ENCODE results near the gene CCDC30.

CCDC30 gene

DNA sequence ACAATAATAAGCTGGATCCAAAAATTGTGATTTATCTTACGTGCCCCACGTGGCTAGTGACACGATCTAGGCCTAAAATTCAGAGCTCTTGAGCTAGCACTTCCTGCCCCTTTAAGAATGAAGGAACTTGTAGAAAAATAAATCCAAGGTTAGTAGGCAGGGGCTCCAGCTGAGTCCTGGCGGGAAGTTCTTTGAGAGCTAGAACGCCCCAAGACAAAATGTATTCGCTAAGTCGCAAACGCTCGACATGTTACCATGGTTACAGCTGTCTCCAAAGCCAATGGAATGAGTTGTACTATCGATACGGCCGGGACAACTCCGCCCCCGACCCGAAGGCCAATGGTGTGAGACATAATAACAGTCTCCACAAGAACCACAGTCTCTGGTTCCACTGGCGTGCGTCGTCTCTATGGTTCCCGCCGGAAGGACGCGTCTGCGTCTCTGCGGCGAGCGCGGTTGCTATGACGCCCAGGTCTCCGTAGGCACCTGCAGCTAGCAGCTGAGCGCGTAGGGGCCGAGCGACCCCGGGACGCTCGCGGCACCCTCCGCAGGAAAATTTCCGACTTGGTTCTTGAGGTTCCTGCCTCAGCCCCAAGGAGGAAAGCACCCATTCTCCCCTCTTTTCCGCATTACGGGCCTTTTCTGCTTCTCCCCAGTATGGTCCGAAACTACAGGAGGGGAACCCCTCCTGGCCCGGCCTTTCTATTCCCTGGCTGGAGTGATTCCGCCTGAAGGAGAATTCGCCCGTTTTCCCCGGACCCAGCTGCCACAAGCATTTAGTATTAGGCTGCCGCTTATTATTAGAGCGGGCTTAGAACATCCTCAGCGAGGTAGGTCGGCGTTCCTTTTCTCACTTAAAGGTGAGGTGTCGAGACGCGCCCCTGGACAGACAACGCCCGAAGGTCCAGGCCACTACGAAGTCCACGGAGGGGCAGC is at the start of gene CCDC30:
Gene CCDC30, plus strand, starts transcription at position 459 of the 936 bp plus-strand sequence. CDS start 17,266 bp downstream, outside the sequence.
- Mint-ChIP-seq H3K4me1 (peaks cover 37% of the 10 kb centered on the region), H3K27ac (ENCODE audit: low read depth) (peak within 1 kb of the TSS; percentile 88), H3K27me3 (no peaks in the 10 kb centered on the region), H3K9me3 (no peaks in the 10 kb centered on the region), H3K4me3 (peak within 1 kb of the TSS; percentile 78), H3K36me3 (ENCODE audit: insufficient read depth) (peaks cover 33% of the 10 kb centered on the region)
- peak; percentile 81 to 98 for DNase-seq (ENCODE audit: low spot score in 2 of 2)
- ATAC-seq (replicated peaks; ENCODE audit: extremely low read depth, poor library complexity, severe bottlenecking), result peak; percentile 98

DNA sequence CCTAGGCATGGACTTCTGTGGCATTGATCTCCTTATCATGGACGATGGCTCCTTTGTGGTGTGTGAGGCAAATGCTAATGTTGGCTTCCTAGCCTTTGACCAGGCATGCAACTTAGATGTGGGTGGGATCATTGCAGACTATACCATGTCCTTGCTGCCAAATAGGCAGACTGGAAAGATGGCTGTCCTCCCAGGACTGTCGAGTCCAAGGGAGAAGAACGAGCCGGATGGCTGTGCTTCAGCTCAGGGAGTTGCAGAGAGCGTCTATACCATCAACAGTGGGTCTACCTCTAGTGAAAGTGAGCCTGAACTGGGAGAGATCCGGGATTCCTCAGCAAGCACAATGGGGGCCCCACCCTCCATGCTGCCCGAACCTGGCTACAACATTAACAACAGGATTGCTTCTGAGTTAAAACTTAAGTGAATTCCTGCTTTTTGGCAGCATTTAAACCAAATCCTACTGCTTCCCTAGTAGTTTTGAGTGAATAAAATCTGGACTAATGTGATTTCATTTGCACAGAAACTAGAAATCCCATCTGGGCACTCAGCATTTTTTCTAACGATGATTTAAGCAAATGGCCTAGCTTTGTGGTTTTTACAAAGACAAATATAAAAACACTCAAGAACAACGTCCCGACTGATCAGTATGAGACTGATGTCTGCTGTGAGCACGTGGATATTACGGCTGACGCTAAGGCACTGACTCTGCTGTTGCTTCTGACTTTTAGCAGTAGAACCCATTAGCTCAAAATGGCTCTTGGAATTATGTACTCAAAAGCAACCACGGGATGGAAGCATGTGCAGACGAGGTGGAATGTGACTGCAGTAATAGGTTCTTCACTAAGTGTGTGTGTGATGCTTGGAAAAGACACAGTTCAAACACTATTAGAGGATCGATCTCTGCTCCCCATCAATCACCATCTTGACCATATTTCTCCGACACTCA is 48.3 kb upstream of the CCDC30 start:
- no peak for DNase-seq (ENCODE audit: low spot score in 2 of 2)
- no peaks in the 10 kb centered on the region for H3K36me3 Mint-ChIP-seq (ENCODE audit: insufficient read depth)
- no peaks in the 10 kb centered on the region for H3K9me3 Mint-ChIP-seq
- ATAC-seq (replicated peaks; ENCODE audit: extremely low read depth, poor library complexity, severe bottlenecking), result no peak
- H3K27me3 Mint-ChIP-seq, result peaks cover 44% of the 10 kb centered on the region
- H3K27ac Mint-ChIP-seq (ENCODE audit: low read depth), result no peak overlapping the region
- no peak overlapping the region for H3K4me3 Mint-ChIP-seq
- no peaks in the 10 kb centered on the region for H3K4me1 Mint-ChIP-seq

GRCh38 chr1:42417166-42417565 is 45.9 kb upstream of the CCDC30 start:
- no peaks in the 10 kb centered on the region for H3K9me3 Mint-ChIP-seq
- H3K27me3 Mint-ChIP-seq, result peaks cover 50% of the 10 kb centered on the region
- ATAC-seq (replicated peaks; ENCODE audit: extremely low read depth, poor library complexity, severe bottlenecking), result no peak
- H3K4me1 Mint-ChIP-seq, result no peaks in the 10 kb centered on the region
- H3K27ac Mint-ChIP-seq (ENCODE audit: low read depth), result no peak overlapping the region
- H3K36me3 Mint-ChIP-seq (ENCODE audit: insufficient read depth), result no peaks in the 10 kb centered on the region
- DNase-seq (ENCODE audit: low spot score in 2 of 2), result no peak
- H3K4me3 Mint-ChIP-seq, result no peak overlapping the region

DNA sequence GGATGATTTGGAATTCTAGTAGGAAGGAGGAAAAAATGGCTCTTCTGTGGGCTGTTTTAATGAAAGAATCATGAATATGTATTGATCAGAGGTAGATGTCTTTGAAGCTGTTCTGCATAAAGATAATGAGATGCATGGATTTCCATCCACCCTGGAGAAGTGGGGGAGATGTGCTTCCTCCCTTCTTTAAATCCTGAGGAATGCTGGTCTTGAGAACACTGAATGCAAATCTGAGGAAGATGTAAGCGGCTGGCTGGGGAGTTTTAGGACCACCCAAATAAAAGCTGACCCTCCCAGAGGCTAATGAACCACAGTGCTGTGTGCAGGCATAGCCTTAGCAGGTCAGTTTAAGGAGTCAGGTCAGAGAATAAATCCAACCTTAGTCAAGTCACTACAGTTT is 44.6 kb upstream of the CCDC30 start:
- DNase-seq (ENCODE audit: low spot score in 2 of 2), result no peak
- Mint-ChIP-seq H3K4me1 (no peaks in the 10 kb centered on the region), H3K27ac (ENCODE audit: low read depth) (no peak overlapping the region), H3K27me3 (peaks cover 50% of the 10 kb centered on the region), H3K9me3 (no peaks in the 10 kb centered on the region), H3K36me3 (ENCODE audit: insufficient read depth) (no peaks in the 10 kb centered on the region), H3K4me3 (no peak overlapping the region)
- ATAC-seq (replicated peaks; ENCODE audit: extremely low read depth, poor library complexity, severe bottlenecking), result no peak

- no peaks in the 10 kb centered on the region for H3K9me3 Mint-ChIP-seq
- H3K4me1 Mint-ChIP-seq, result no peaks in the 10 kb centered on the region
- peaks cover 53% of the 10 kb centered on the region for H3K27me3 Mint-ChIP-seq
- ATAC-seq (replicated peaks; ENCODE audit: extremely low read depth, poor library complexity, severe bottlenecking), result no peak
- no peak for DNase-seq (ENCODE audit: low spot score in 2 of 2)
- H3K4me3 Mint-ChIP-seq, result no peak overlapping the region
- no peak overlapping the region for H3K27ac Mint-ChIP-seq (ENCODE audit: low read depth)
- no peaks in the 10 kb centered on the region for H3K36me3 Mint-ChIP-seq (ENCODE audit: insufficient read depth)
These were observed 43.8 kb upstream of the CCDC30 start for GRCh38 chr1:42419126-42419821.

DNA sequence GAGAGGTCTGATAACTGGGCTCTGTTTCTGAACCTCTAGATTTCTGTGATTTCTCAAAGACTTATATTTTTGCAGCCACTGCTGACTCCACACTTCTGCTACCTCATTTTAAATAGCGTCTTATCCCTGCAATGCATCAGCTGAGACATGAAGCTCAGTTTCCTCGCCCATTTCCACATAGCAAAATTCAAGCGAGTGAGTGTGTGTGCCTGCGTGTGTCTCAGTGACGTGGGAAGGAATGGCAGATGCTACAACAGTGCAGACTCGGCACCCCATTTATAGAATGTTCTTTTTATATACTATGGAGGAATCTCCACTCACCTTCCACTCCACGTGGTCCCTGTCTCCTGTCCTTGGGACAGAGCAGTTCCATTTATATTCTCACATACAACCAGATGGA is 43.0 kb upstream of the CCDC30 start:
- no peak overlapping the region for H3K4me3 Mint-ChIP-seq
- no peak overlapping the region for H3K27ac Mint-ChIP-seq (ENCODE audit: low read depth)
- H3K36me3 Mint-ChIP-seq (ENCODE audit: insufficient read depth), result no peaks in the 10 kb centered on the region
- ATAC-seq (replicated peaks; ENCODE audit: extremely low read depth, poor library complexity, severe bottlenecking) (no peak), DNase-seq (ENCODE audit: low spot score in 2 of 2) (no peak)
- peaks cover 53% of the 10 kb centered on the region for H3K27me3 Mint-ChIP-seq
- H3K9me3 Mint-ChIP-seq, result no peaks in the 10 kb centered on the region
- no peaks in the 10 kb centered on the region for H3K4me1 Mint-ChIP-seq

- no peak overlapping the region for H3K4me3 Mint-ChIP-seq
- H3K9me3 Mint-ChIP-seq, result no peaks in the 10 kb centered on the region
- H3K27ac Mint-ChIP-seq (ENCODE audit: low read depth), result no peak overlapping the region
- no peak for ATAC-seq (replicated peaks; ENCODE audit: extremely low read depth, poor library complexity, severe bottlenecking)
- H3K36me3 Mint-ChIP-seq (ENCODE audit: insufficient read depth), result no peaks in the 10 kb centered on the region
- no peak for DNase-seq (ENCODE audit: low spot score in 2 of 2)
- no peaks in the 10 kb centered on the region for H3K4me1 Mint-ChIP-seq
- H3K27me3 Mint-ChIP-seq, result peaks cover 49% of the 10 kb centered on the region
These were observed 42.0 kb upstream of the CCDC30 start for GRCh38 chr1:42420911-42421585.

GRCh38 chr1:42422737-42423136 is 40.3 kb upstream of the CCDC30 start:
- no peak for ATAC-seq (replicated peaks; ENCODE audit: extremely low read depth, poor library complexity, severe bottlenecking)
- peaks cover 49% of the 10 kb centered on the region for H3K27me3 Mint-ChIP-seq
- H3K4me1 Mint-ChIP-seq, result no peaks in the 10 kb centered on the region
- H3K4me3 Mint-ChIP-seq, result no peak overlapping the region
- no peak overlapping the region for H3K27ac Mint-ChIP-seq (ENCODE audit: low read depth)
- H3K36me3 Mint-ChIP-seq (ENCODE audit: insufficient read depth), result peaks cover 2% of the 10 kb centered on the region
- DNase-seq (ENCODE audit: low spot score in 2 of 2), result no peak
- H3K9me3 Mint-ChIP-seq, result no peaks in the 10 kb centered on the region

DNA sequence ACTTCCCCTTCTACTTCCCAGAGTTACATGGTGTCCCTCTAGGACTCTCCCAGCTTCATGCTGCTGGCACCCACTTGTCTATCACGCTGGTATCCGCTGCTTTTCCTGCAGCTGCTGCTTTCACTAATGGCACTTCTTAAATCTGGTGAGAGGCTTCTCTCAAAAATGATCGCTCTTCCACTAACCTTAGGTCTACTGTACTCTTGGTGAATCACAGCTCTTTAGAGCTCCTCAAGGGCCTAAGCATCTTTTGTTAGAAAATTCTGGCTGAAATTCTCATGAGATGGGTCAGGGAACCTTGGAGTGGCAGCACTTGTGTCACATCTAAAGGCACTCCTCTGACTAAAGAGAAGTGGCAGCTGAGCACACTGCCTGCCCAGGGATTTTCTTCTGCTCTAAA is 39.4 kb upstream of the CCDC30 start:
- DNase-seq (ENCODE audit: low spot score in 2 of 2), result no peak
- peaks cover 2% of the 10 kb centered on the region for H3K36me3 Mint-ChIP-seq (ENCODE audit: insufficient read depth)
- no peak overlapping the region for H3K27ac Mint-ChIP-seq (ENCODE audit: low read depth)
- H3K9me3 Mint-ChIP-seq, result no peaks in the 10 kb centered on the region
- H3K4me1 Mint-ChIP-seq, result no peaks in the 10 kb centered on the region
- no peak overlapping the region for H3K4me3 Mint-ChIP-seq
- H3K27me3 Mint-ChIP-seq, result peaks cover 49% of the 10 kb centered on the region
- ATAC-seq (replicated peaks; ENCODE audit: extremely low read depth, poor library complexity, severe bottlenecking), result no peak

- Mint-ChIP-seq H3K4me3 (no peak overlapping the region), H3K9me3 (no peaks in the 10 kb centered on the region), H3K4me1 (no peaks in the 10 kb centered on the region), H3K27me3 (peaks cover 49% of the 10 kb centered on the region), H3K36me3 (ENCODE audit: insufficient read depth) (peaks cover 2% of the 10 kb centered on the region), H3K27ac (ENCODE audit: low read depth) (no peak overlapping the region)
- no peak for ATAC-seq (replicated peaks; ENCODE audit: extremely low read depth, poor library complexity, severe bottlenecking)
- no peak for DNase-seq (ENCODE audit: low spot score in 2 of 2)
These were observed 38.9 kb upstream of the CCDC30 start for GRCh38 chr1:42424201-42424600.

- H3K9me3 Mint-ChIP-seq, result no peaks in the 10 kb centered on the region
- H3K36me3 Mint-ChIP-seq (ENCODE audit: insufficient read depth), result peaks cover 2% of the 10 kb centered on the region
- H3K4me3 Mint-ChIP-seq, result no peak overlapping the region
- H3K27me3 Mint-ChIP-seq, result peaks cover 25% of the 10 kb centered on the region
- no peak for ATAC-seq (replicated peaks; ENCODE audit: extremely low read depth, poor library complexity, severe bottlenecking)
- H3K4me1 Mint-ChIP-seq, result no peaks in the 10 kb centered on the region
- DNase-seq (ENCODE audit: low spot score in 2 of 2), result no peak
- H3K27ac Mint-ChIP-seq (ENCODE audit: low read depth), result no peak overlapping the region
These were observed 35.8 kb upstream of the CCDC30 start for GRCh38 chr1:42427240-42427639.

GRCh38 chr1:42429603-42430002 is 33.5 kb upstream of the CCDC30 start:
- H3K27ac Mint-ChIP-seq (ENCODE audit: low read depth), result no peak overlapping the region
- H3K4me1 Mint-ChIP-seq, result no peaks in the 10 kb centered on the region
- H3K9me3 Mint-ChIP-seq, result no peaks in the 10 kb centered on the region
- peaks cover 9% of the 10 kb centered on the region for H3K27me3 Mint-ChIP-seq
- DNase-seq (ENCODE audit: low spot score in 2 of 2), result no peak
- ATAC-seq (replicated peaks; ENCODE audit: extremely low read depth, poor library complexity, severe bottlenecking), result no peak
- H3K36me3 Mint-ChIP-seq (ENCODE audit: insufficient read depth), result peaks cover 2% of the 10 kb centered on the region
- H3K4me3 Mint-ChIP-seq, result no peak overlapping the region
